H1 (cell line): Measurements from ENCODE around the gene ZMYM4.

Source experiments
- CTCF ChIP-seq, 3 experiments: IDR thresholded peaks; 1 replicate in 2 of 3; 2 replicates in 1 of 3; pipeline versions ENCODE4 v1.5.1 to v1.6.1; 2011; ENCODE audit warnings: low read length in 3 of 3, mild to moderate bottlenecking in 3 of 3, inconsistent platforms in 2 of 3, low read depth in 1 of 3, moderate library complexity in 1 of 3; ENCODE audit not compliant: insufficient read depth in 1 of 3; ENCODE audit errors: control extremely low read depth in 1 of 3
- E2F6 ChIP-seq: IDR thresholded peaks from 2 replicates; pipeline ENCODE4 v1.6.1; 2012; ENCODE audit warnings: inconsistent platforms
- EP300 ChIP-seq, 2 experiments: IDR thresholded peaks; 1 replicate in 1 of 2; 2 replicates in 1 of 2; pipeline ENCODE4 v1.6.1; 2011 to 2012; ENCODE audit warnings: low read depth in 2 of 2, low read length in 2 of 2, mild to moderate bottlenecking in 2 of 2, borderline replicate concordance in 1 of 2, inconsistent platforms in 1 of 2, moderate library complexity in 1 of 2
- JUND ChIP-seq: IDR thresholded peaks from 2 replicates; pipeline ENCODE4 v1.6.1; 2011; ENCODE audit warnings: mild to moderate bottlenecking, improper control_type of control experiment, low read length
- MAX ChIP-seq: IDR thresholded peaks from 2 replicates; pipeline ENCODE4 v1.6.1; 2012; ENCODE audit warnings: inconsistent platforms
- POLR2A ChIP-seq, 2 experiments: IDR thresholded peaks; 1 replicate in 1 of 2; 2 replicates in 1 of 2; pipeline ENCODE4 v1.6.1; 2011; ENCODE audit warnings: low read depth in 2 of 2, low read length in 2 of 2, mild to moderate bottlenecking in 2 of 2; ENCODE audit errors: control extremely low read depth in 1 of 2
- RBBP5 ChIP-seq: IDR thresholded peaks from 2 replicates; pipeline ENCODE4 v1.7.1; 2012; ENCODE audit warnings: low read depth, mild to moderate bottlenecking, inconsistent platforms, low read length, moderate library complexity, borderline replicate concordance
- RFX5 ChIP-seq: IDR thresholded peaks from 2 replicates; pipeline ENCODE4 v1.6.1; 2011; ENCODE audit warnings: low read depth, low read length, improper control_type of control experiment, borderline replicate concordance
- YY1 ChIP-seq: IDR thresholded peaks from 2 replicates; pipeline ENCODE4 v1.6.1; 2011; ENCODE audit warnings: low read depth, mild to moderate bottlenecking, low read length

GRCh38 chr1:35350872-35351271 lies 82.4 kb downstream of the ZMYM4 start:
- TF ChIP-seq RBBP5 (no peak), E2F6 (no peak), CTCF (IDR thresholded peaks at IDR 0.05; ENCODE audit: control extremely low read depth in 1 of 3, insufficient read depth in 1 of 3, low read depth in 1 of 3, low read length in 3 of 3) (no peak), POLR2A (IDR thresholded peaks at IDR 0.05; ENCODE audit: control extremely low read depth in 1 of 2, low read depth in 2 of 2, low read length in 2 of 2) (no peak), MAX (no peak), JUND (no peak), EP300 (IDR thresholded peaks at IDR 0.05; ENCODE audit: borderline replicate concordance in 1 of 2, low read depth in 2 of 2, low read length in 2 of 2) (no peak), YY1 (no peak), RFX5 (no peak)
